ENCODE measurements around the gene ITGB5.

ITGB5 gene

GRCh38 chr3:124730941-124731297 is 156.2 kb downstream of the ITGB5 start:
- no peak for DNase-seq

- peak; percentile 67 for DNase-seq
These were observed 156.8 kb downstream of the ITGB5 start, which contains the start of gene UMPS for GRCh38 chr3:124730129-124730940. TSS of gene UMPS (plus strand) at chr3:124730452. CDS start at chr3:124730472, 20 bp downstream.

- no peak for DNase-seq
These were observed 164.6 kb downstream of the ITGB5 start for GRCh38 chr3:124722589-124722988.

- no peak for DNase-seq
These were observed 172.8 kb downstream of the ITGB5 start for GRCh38 chr3:124714223-124714853.
